HepG2 (cell line): ENCODE results near the gene MDP1. TPM values are rescaled to one million over a fixed set of nuclear protein-coding genes. Genes with fewer than 3 reads are reported as not detected.

Source experiments
- CENPT ChIP-seq: sonication (generic); formaldehyde crosslinking; IDR thresholded peaks from 2 replicates; pipeline ENCODE4 v1.8.0; 2022; ENCODE audit warnings: low read depth, mild to moderate bottlenecking, moderate library complexity, missing genetic modification reagents
- E2F1 ChIP-seq: sonication (generic); formaldehyde crosslinking; IDR thresholded peaks from 2 replicates; pipeline ENCODE4 v1.5.0; 2020; ENCODE audit warnings: missing genetic modification reagents
- EED ChIP-seq: sonication (generic); formaldehyde crosslinking; IDR thresholded peaks from 2 replicates; pipeline ENCODE4 v1.5.0; 2020; ENCODE audit warnings: mild to moderate bottlenecking, missing genetic modification reagents
- ETV5 ChIP-seq: IDR thresholded peaks from 2 replicates; pipeline ENCODE4 v1.6.1; 2018; ENCODE audit warnings: missing biosample characterization, missing genetic modification reagents, inconsistent platforms, borderline replicate concordance
- EZH2 ChIP-seq: conservative IDR thresholded peaks from 2 replicates; pipeline ENCODE4 v1.6.1; 2012; ENCODE audit warnings: mild to moderate bottlenecking, low read depth, low read length, moderate library complexity
- GLMP ChIP-seq: sonication (generic); formaldehyde crosslinking; IDR thresholded peaks from 2 replicates; pipeline ENCODE4 v1.9.0; 2021; ENCODE audit warnings: missing genetic modification reagents, mild to moderate bottlenecking, borderline replicate concordance
- HNF1A ChIP-seq, 2 experiments: sonication (generic) in 1 of 2; formaldehyde crosslinking in 1 of 2; IDR thresholded peaks; 2 replicates each; pipeline versions ENCODE4 v1.4.0 to v1.6.1; 2016 to 2020; ENCODE audit warnings: borderline replicate concordance in 1 of 2, low read depth in 1 of 2, mild to moderate bottlenecking in 1 of 2, missing genetic modification reagents in 1 of 2
- IRX3 ChIP-seq: sonication (generic); formaldehyde crosslinking; IDR thresholded peaks from 2 replicates; pipeline ENCODE4 v1.8.1; 2023; ENCODE audit warnings: mild to moderate bottlenecking, low read depth, missing genetic modification reagents, borderline replicate concordance
- NFKB2 ChIP-seq: sonication (generic); formaldehyde crosslinking; IDR thresholded peaks from 2 replicates; pipeline ENCODE4 v1.4.0; 2020; ENCODE audit warnings: missing genetic modification reagents, borderline replicate concordance
- TEAD3 ChIP-seq: optimal IDR thresholded peaks from 2 replicates; pipeline ENCODE3; 2016; ENCODE audit warnings: borderline replicate concordance
- THAP11 ChIP-seq: IDR thresholded peaks from 2 replicates; pipeline ENCODE4 v1.6.1; 2016; ENCODE audit warnings: missing biosample characterization, missing genetic modification reagents
- TOE1 ChIP-seq: sonication (generic); formaldehyde crosslinking; IDR thresholded peaks from 2 replicates; pipeline ENCODE4 v1.4.0; 2020; ENCODE audit warnings: mild to moderate bottlenecking, missing genetic modification reagents
- ZFX ChIP-seq: sonication (generic); formaldehyde crosslinking; IDR thresholded peaks from 2 replicates; pipeline ENCODE4 v1.4.0; 2020; ENCODE audit warnings: mild to moderate bottlenecking, low read depth, missing genetic modification reagents, moderate library complexity
- ZNF12 ChIP-seq: sonication (generic); formaldehyde crosslinking; IDR thresholded peaks from 2 replicates; pipeline ENCODE4 v1.5.0; 2020; ENCODE audit warnings: missing genetic modification reagents
- ZNF260 ChIP-seq: sonication (generic); formaldehyde crosslinking; IDR thresholded peaks from 2 replicates; pipeline ENCODE4 v1.4.0; 2020; ENCODE audit warnings: missing genetic modification reagents, low read depth, mild to moderate bottlenecking, borderline replicate concordance
- ZNF276 ChIP-seq: sonication (generic); formaldehyde crosslinking; IDR thresholded peaks from 2 replicates; pipeline ENCODE4 v1.4.0; 2020; ENCODE audit warnings: mild to moderate bottlenecking, low read depth, missing genetic modification reagents
- ZNF577 ChIP-seq: sonication (generic); formaldehyde crosslinking; IDR thresholded peaks from 2 replicates; pipeline ENCODE4 v1.4.0; 2020; ENCODE audit warnings: mild to moderate bottlenecking, low read depth, missing genetic modification reagents, borderline replicate concordance
- ZNF605 ChIP-seq: sonication (generic); formaldehyde crosslinking; IDR thresholded peaks from 2 replicates; pipeline ENCODE4 v1.8.0; 2022; ENCODE audit warnings: mild to moderate bottlenecking, missing genetic modification reagents
- ZNF850 ChIP-seq: sonication (generic); formaldehyde crosslinking; conservative IDR thresholded peaks from 2 replicates; pipeline ENCODE4 v1.9.0; 2021; ENCODE audit warnings: mild to moderate bottlenecking, missing genetic modification reagents
- polyA plus RNA-seq, 8 experiments: library from polyadenylated mRNA; depleted of rRNA in 3 of 8; stranded (reverse) in 7 of 8; unstranded in 1 of 8; fragments of >200 nt; fragmentation: Illumina TruSeq in 4 of 8; extraction: Trizol in 4 of 8; gene quantifications; 2 replicates each; pipeline versions ENCODE4 v1.2.1 to v1.2.3, GENCODE V29; 2011 to 2016; ENCODE audit warnings: low read depth in 4 of 8, missing spikeins in 1 of 8, mixed read lengths in 1 of 8; ENCODE audit not compliant: insufficient read depth in 1 of 8
- total RNA-seq, 5 experiments: library from RNA; depleted of rRNA; stranded (reverse); fragments of >200 nt; fragmentation: Illumina TruSeq; extraction: Trizol; gene quantifications; 2 replicates each; pipeline ENCODE4 v1.2.3, GENCODE V29; 2016; ENCODE audit warnings: low read depth in 1 of 5

The MDP1 gene
- total and polyA plus RNA-seq, 2 of the 13 experiments (the other 11 are each of a cell fraction or from before 2014, with no cell fraction given), result 44.1 to 48.7 TPM

- TF ChIP-seq HNF1A (IDR thresholded peaks at IDR 0.05; ENCODE audit: low read depth) (no peak), HNF1A (CRISPR knock-in tag; IDR thresholded peaks at IDR 0.05; ENCODE audit: borderline replicate concordance) (no peak), ZNF850 (CRISPR knock-in tag) (no peak), E2F1 (CRISPR knock-in tag) (no peak), IRX3 (0 out of 2 replicates have a peak, but pooled peaks have one; percentile 12), TOE1 (CRISPR knock-in tag) (no peak), ZFX (CRISPR knock-in tag) (no peak), EZH2 (no peak), THAP11 (CRISPR knock-in tag) (no peak), GLMP (CRISPR knock-in tag) (no peak), NFKB2 (CRISPR knock-in tag) (no peak), ZNF605 (CRISPR knock-in tag) (0 out of 2 replicates have a peak, but pooled peaks have one; percentile 24), ZNF577 (CRISPR knock-in tag) (no peak), ZNF12 (0 out of 2 replicates have a peak, but pooled peaks have one; percentile 6), CENPT (CRISPR knock-in tag) (no peak), ETV5 (CRISPR knock-in tag) (no peak; the same call in 1 of the 2 replicates), EED (CRISPR knock-in tag) (no peak), TEAD3 (CRISPR knock-in tag) (no peak), ZNF276 (no peak), ZNF260 (CRISPR knock-in tag) (no peak; the same call in 1 of the 2 replicates)
Observed at GRCh38 chr14:24196071-24197055, 19.5 kb downstream of the MDP1 start (continued).
